Type B pancreatic cell (in vitro differentiated cells): ENCODE measurements around the gene TRIO. TPM values are rescaled to one million over a fixed set of nuclear protein-coding genes. Genes with fewer than 3 reads are reported as not detected.

Source experiments
- DNase-seq: peaks from one replicate; pipeline ENCODE4 v3.0.0; 2021; ENCODE audit warnings: mixed read lengths; ENCODE audit not compliant: unreplicated experiment; ENCODE audit errors: extremely low spot score
- H3K27ac Mint-ChIP-seq: 2 replicates; pipeline ENCODE4 v1.8.0; 2021; ENCODE audit warnings: mild to moderate bottlenecking, mixed read lengths
- H3K27me3 Mint-ChIP-seq: 2 replicates; pipeline ENCODE4 v1.8.0; 2021; ENCODE audit warnings: mixed read lengths
- H3K36me3 Mint-ChIP-seq: 2 replicates; pipeline ENCODE4 v1.8.0; 2021; ENCODE audit warnings: mixed read lengths
- H3K4me1 Mint-ChIP-seq: one replicate; pipeline ENCODE4 v1.8.0; 2021; ENCODE audit warnings: mixed read lengths; ENCODE audit not compliant: unreplicated experiment
- H3K4me3 Mint-ChIP-seq: 2 replicates; pipeline ENCODE4 v1.8.0; 2021; ENCODE audit warnings: mild to moderate bottlenecking, mixed read lengths
- H3K9me3 Mint-ChIP-seq: 2 replicates; pipeline ENCODE4 v1.8.0; 2021; ENCODE audit warnings: mixed read lengths
- total RNA-seq: library from RNA; stranded (reverse); gene quantifications from 2 replicates; pipeline ENCODE4 v1.2.1, GENCODE V29; 2021; ENCODE audit warnings: low replicate concordance
- TF ChIP-seq, protein P1 (sequence below): fragments of 200-600 bp; sonication (generic); conservative IDR thresholded peaks from 2 replicates; pipeline ENCODE4 v1.5.0; 2021; ENCODE audit warnings: antibody characterized with exemption, mild to moderate bottlenecking

Gene TRIO
- total RNA-seq, 1 donor from 2014 or later, result 145 TPM

DNA sequence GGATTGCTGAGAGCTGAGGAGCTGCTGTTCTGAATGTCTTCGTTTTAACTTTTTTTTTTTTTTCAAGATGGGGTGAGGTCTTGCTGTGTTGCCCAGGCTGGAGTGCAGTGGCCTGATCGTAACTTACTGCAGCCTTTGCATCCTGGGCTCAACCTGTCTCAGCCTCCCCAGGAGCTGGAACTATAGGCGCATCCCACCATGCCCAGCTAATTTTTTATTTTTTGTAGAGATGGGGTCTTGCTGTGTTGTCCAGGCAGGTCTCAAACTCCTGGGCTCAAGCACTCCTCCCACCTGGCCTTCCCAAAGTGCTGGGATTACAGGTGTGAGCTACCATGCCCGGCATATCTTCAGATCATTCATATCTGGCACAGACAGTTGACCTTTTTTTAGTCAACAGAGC lies 46.5 kb downstream of the TRIO start:
- Mint-ChIP-seq H3K36me3 (no peaks in the 10 kb centered on the region), H3K9me3 (no peaks in the 10 kb centered on the region), H3K4me1 (peaks cover 50% of the 10 kb centered on the region), H3K27ac (peak overlapping the region; percentile 51), H3K27me3 (no peaks in the 10 kb centered on the region), H3K4me3 (no peak overlapping the region)
- no peak for DNase-seq
- TF ChIP-seq, protein P1, sequence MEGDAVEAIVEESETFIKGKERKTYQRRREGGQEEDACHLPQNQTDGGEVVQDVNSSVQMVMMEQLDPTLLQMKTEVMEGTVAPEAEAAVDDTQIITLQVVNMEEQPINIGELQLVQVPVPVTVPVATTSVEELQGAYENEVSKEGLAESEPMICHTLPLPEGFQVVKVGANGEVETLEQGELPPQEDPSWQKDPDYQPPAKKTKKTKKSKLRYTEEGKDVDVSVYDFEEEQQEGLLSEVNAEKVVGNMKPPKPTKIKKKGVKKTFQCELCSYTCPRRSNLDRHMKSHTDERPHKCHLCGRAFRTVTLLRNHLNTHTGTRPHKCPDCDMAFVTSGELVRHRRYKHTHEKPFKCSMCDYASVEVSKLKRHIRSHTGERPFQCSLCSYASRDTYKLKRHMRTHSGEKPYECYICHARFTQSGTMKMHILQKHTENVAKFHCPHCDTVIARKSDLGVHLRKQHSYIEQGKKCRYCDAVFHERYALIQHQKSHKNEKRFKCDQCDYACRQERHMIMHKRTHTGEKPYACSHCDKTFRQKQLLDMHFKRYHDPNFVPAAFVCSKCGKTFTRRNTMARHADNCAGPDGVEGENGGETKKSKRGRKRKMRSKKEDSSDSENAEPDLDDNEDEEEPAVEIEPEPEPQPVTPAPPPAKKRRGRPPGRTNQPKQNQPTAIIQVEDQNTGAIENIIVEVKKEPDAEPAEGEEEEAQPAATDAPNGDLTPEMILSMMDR, result no peak

DNA sequence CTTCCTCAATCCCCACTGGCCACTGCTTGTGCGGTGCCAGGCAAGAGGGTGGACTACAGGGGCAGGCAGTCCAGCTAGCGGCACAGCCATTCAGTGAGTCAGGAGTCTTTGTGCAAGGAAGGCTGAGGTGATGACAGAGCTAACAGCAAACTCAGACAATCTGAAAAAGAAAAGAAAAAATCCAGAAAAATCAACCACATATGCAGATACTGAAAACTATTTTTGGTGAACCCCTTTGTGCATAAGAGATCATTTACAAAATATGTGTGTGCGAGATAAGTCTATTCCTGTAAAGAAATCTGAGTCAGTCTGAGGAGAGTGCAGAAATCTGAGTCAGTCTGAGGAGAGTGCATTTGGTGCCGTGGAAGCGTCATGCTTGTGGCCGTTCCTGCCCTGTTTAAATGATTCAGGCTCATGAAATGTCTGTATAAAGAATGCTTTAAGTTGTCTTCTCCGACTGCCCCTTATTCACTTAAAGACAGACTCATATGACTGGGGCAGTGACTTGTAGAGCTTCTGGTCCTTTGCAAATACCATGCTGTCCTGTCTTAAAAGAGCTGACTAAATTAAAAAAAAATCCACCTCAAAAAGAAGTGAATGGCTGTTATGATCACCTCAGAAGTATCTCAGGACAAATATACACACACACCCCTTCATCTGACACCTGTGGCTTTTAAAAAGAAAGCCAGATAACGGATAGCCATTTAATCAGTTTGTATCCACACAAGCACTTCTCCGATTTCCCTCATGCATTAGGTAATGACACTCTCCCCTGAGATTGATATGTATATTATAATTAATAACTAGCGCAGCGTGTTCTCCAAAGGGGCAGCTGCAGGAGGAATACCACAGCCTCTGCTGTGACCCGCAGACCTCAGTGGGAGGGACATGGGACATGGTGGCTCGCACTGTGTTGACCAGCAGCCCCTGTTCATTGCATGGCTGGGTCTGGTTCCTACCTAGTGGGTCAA lies 47.3 kb downstream of the TRIO start:
- Mint-ChIP-seq H3K9me3 (no peaks in the 10 kb centered on the region), H3K27ac (peak overlapping the region; percentile 51), H3K4me3 (peak overlapping the region; percentile 16), H3K4me1 (peaks cover 53% of the 10 kb centered on the region), H3K36me3 (no peaks in the 10 kb centered on the region), H3K27me3 (no peaks in the 10 kb centered on the region)
- DNase-seq, result no peak
- TF ChIP-seq, protein P1, result no peak

DNA sequence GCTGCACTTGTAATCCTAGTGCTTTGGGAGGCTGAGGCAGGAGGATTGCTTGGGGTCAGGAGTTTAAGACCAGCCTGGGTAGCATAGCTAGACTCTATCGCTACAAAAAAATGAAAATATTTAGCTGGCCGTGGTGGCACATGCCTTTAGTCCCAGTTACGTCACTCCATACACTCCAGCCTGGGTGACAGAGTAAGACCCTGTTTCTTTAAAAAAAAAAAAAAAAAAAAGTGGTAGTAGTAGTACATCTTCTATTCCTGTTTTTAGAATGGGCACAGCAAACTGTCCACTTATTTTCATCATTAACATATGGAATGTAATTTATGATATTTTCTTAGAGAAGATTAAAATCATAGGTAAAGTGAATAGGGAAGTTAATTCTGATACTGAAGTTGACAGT lies 48.2 kb downstream of the TRIO start:
- DNase-seq, result no peak
- Mint-ChIP-seq H3K36me3 (no peaks in the 10 kb centered on the region), H3K27me3 (no peaks in the 10 kb centered on the region), H3K4me3 (no peak overlapping the region), H3K4me1 (peaks cover 54% of the 10 kb centered on the region), H3K27ac (no peak overlapping the region), H3K9me3 (no peaks in the 10 kb centered on the region)
- TF ChIP-seq, protein P1, result no peak

DNA sequence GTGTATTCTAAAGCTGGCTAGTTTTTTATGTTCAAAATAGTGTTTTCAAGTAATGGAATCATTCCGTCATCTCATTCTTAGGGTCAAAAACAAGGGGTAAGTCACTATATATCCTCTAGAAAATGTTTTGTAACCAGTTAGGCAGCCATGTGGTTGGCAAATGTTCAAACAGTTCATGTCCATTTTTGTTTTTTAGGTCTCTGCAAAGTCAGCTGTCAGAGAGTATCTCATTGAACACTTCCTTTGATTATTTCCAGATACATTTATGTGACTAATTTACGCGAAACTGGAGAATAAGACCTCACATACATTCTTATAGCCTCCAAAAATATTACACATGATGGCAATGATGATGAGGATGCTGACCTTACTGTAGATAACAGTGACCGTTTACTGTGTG lies 50.4 kb downstream of the TRIO start:
- H3K27me3 Mint-ChIP-seq, result no peaks in the 10 kb centered on the region
- peaks cover 53% of the 10 kb centered on the region for H3K4me1 Mint-ChIP-seq
- no peak overlapping the region for H3K4me3 Mint-ChIP-seq
- TF ChIP-seq, protein P1, result no peak
- DNase-seq, result no peak
- H3K27ac Mint-ChIP-seq, result no peak overlapping the region
- no peaks in the 10 kb centered on the region for H3K9me3 Mint-ChIP-seq
- peaks cover 5% of the 10 kb centered on the region for H3K36me3 Mint-ChIP-seq

DNA sequence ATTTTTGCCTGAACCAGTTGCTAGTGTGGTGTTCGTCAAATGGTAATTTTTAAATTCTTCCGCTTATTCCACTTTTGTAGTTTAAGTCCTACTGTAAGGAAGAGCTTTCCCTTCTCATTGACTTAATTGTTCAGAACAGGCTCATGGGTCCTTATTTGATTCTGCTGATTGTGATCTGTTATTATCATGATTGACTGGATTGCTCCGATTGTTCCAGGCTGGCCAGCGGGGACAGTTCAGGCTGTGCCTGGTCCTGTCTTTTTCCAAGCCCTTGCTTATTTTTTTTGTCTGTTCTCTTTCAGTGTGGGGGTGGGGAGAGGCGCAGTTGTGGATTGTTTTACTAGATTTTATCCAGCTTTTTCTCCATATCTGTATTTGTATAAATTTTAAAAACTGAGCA lies 52.4 kb downstream of the TRIO start:
- Mint-ChIP-seq H3K27me3 (no peaks in the 10 kb centered on the region), H3K27ac (no peak overlapping the region), H3K9me3 (no peaks in the 10 kb centered on the region), H3K36me3 (peaks cover 5% of the 10 kb centered on the region), H3K4me3 (no peak overlapping the region), H3K4me1 (peaks cover 47% of the 10 kb centered on the region)
- TF ChIP-seq, protein P1, result no peak
- no peak for DNase-seq
